T-helper 1 cell treated with Interleukin-12 subunit alpha and Interleukin-12 subunit beta and Interleukin-4 antibody, amounts not matched to agents 30 ng/mL and 1 ng/mL, for 36 hours (primary cell): ENCODE data around the gene TTC28. TPM values are rescaled to one million over a fixed set of nuclear protein-coding genes. Genes with fewer than 3 reads are reported as not detected.
"Not testable (repeated sequence)": the region's sequence is repeated elsewhere in the genome, so short reads cannot be mapped to it uniquely, and the experiment has no call there.

Experiments used
- intact Hi-C: fragments of 100-400 bp; cut with micrococcal nuclease; formaldehyde crosslinking; loops from one replicate; pipeline ENCODE4 v1.15.1; 2024
- total RNA-seq: library from RNA; stranded (reverse); gene quantifications from 2 replicates; pipeline ENCODE4 v1.2.3, GENCODE V29; 2022

Gene TTC28
- total RNA-seq, 1 donor from 2014 or later, result 3.1 TPM

- intact Hi-C loops, result no loop called here
Observed at GRCh38 chr22:28498044-28498443, 181.6 kb downstream of the TTC28 start.

DNA sequence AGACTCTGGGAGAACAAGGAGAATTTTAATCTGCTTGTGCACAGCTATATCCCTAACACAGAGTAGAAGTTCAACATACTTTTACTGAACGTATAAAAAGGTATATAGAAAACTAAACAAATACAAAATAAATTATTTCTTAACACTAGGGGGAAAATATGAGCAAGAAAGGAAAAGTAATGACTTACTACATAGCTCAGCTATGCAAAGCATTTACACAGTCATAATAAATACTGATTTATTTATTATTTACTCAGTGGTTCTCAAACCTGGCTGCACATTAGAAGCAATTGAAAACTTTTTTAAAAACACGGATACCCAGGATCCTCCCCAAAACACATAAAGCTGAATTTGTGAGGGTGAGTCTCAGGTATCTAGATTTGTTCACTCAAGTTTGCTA is 182.5 kb downstream of the TTC28 start:
- intact Hi-C loops, result no loop called here

- intact Hi-C loops, result not testable (repeated sequence)
Observed at GRCh38 chr22:28491289-28491688, 188.4 kb downstream of the TTC28 start.

- intact Hi-C loops, result no loop called here
Observed at GRCh38 chr22:28488825-28489224, 190.8 kb downstream of the TTC28 start.

- intact Hi-C loops, result no loop called here
Observed at GRCh38 chr22:28484662-28485061, 195.0 kb downstream of the TTC28 start.

DNA sequence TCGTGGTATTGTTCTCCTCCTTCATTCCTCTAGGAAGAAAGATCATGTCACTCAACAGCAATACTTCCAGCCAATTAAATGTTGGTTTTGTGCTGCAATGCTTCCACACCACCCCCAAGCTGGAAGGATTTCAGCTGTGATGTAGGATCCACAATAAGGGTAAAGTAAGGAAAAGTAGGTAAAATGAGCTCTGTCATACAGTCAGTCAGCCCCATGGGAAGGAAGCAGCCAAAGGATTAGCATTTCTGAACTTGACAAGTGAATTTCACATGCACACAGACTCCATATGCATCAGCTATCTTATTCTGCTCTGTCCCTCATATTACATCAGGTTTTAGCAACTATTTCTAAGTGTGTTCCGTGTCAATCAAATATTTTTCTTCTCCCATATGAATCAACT is 197.9 kb downstream of the TTC28 start:
- intact Hi-C loops, result no loop called here

DNA sequence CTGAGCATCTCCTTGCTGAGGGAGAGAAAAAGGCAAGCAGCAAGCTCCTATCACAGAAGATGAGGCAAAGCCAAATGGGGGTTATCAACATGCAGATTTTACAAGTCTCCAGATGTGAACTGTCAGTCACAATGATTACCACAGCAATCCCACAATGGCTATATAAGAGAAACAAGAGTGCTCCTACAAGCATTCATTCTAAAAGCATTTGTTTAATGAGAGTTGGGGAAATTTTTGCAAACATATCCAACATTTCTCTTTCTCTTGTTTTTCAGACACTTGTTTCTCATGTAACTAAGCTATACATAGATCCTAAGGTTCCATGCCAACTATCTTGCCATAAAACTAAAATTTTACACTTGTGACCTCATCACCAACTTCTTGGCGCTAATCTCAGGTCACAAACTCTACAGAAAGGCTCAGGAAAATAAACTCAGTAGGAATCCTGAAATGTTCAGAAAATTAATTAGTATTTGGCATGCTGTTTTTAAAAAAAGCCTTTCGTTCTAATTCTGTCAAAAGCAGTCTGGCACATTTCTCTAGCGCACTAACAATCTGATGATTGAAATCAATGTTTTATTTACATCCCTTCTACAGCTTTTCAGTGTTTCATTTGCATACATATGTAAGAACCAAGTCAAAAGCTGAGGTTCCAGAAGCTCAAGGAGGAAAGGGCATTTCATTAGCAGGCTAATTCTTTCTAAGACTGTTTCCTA is 199.5 kb downstream of the TTC28 start:
- intact Hi-C loops, result no loop called here

GRCh38 chr22:28478564-28478963 is 201.1 kb downstream of the TTC28 start:
- intact Hi-C loops, result no loop called here

- intact Hi-C loops, result no loop called here
Observed at GRCh38 chr22:28477556-28477955, 202.1 kb downstream of the TTC28 start.

GRCh38 chr22:28474330-28474729 is 205.3 kb downstream of the TTC28 start:
- intact Hi-C loops, result no loop called here

DNA sequence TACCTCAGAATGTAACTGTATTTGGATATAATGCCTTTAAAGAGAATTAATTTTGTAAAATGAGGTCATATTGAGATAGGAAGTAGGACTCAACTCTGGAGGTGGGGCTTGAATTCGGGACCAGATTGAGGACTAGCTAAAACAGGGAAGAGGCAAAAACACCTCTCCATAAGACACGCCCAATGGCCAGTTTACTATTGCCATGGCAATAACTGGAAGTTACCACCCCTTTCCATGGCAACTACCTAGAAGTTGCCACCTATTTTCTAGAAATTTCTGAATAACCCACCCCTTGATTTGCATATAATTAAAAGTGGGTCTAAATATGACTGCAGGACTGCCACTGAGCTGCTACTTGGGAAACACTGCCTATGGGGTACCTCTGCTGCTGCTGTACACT is 206.4 kb downstream of the TTC28 start:
- intact Hi-C loops, result no loop called here

DNA sequence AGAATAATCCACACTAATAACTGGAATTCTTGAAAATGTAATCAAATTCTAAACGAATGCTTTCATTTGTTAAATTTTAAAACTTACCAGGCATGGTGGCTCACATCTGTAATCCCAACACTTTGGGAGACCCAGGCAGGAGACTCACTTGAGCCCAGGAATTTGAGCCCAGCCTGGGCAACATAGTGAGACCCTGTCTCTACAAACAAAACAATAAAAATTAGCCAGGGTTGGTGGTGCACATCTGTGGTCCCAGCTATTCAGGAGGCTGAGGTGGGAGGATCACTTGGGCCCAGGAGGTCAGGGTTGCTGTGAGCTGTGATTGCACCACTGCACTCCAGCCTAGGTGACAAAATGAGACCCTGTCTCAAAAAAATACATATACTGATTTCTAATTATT is 212.6 kb downstream of the TTC28 start:
- intact Hi-C loops, result not testable (repeated sequence)

DNA sequence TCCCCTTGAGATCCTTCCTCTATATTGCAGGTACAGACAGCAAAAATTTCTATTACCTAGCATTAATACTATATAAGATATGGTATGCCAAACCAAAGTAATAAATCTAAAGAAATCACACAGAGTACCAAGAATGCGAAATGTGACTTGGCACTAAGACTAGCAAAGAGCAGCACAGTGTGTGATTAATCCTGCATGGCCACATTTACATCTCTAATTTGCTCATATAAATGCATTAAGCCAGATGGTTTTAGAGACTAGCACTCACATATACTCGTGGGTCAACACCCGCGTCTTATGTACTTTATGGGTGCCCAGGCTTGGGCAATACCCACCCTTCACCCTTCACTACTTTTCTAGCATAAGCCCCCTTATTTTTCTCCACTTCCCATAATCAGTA is 213.2 kb downstream of the TTC28 start:
- intact Hi-C loops, result no loop called here

DNA sequence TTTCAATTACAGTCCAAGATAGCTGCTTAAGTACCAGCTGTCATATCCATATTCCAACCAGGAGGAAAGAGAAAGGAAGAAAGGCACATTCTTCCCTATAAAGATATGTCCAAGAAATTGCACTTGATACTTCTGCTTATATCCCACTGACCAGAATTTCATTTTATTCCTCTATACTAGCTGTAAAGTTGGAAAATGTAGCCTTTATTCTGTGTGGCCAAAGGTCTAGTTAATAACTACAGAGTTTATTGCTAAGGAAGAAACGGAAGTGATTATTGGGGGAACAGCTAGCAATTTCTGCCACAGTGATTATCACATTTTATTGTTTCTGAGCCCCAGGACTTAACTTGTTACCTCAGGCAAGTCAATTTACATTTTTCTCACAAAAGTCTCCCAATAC is 213.8 kb downstream of the TTC28 start:
- intact Hi-C loops, result no loop called here

GRCh38 chr22:28464127-28464526 is 215.5 kb downstream of the TTC28 start:
- intact Hi-C loops, result no loop called here

DNA sequence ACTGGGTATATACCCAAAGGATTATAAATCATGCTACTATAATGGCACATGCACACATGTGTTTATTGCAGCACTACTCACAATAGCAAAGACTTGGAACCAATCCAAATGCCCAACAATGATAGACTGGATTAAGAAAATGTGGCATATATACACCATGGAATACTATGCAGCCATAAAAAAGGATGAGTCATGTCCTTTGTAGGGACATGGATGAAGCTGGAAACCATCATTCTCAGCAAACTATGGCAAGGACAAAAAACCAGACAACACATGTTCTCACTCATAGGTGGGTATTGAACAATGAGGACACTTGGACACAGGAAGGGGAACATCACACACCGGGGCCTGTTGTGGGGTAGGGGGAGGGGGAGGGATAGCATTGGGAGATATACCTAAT is 216.2 kb downstream of the TTC28 start:
- intact Hi-C loops, result not testable (repeated sequence)

DNA sequence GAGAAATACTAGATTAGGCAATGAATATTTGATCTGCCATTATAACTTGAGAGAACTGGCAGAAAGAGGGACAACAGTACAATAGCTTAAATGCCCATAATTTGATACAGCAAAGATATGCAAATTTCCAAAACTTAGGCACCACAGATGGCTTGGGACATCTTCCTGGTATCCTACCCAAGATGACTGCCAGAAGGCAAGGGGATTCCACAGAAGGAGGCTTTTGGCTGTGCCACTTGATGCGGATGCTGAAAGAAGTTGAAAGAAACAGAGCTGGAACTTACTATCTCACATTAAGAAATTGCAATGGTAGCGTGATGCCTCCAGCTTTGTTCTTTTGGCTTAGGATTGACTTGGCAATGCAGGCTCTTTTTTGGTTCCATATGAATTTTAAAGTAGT is 216.7 kb downstream of the TTC28 start:
- intact Hi-C loops, result no loop called here

DNA sequence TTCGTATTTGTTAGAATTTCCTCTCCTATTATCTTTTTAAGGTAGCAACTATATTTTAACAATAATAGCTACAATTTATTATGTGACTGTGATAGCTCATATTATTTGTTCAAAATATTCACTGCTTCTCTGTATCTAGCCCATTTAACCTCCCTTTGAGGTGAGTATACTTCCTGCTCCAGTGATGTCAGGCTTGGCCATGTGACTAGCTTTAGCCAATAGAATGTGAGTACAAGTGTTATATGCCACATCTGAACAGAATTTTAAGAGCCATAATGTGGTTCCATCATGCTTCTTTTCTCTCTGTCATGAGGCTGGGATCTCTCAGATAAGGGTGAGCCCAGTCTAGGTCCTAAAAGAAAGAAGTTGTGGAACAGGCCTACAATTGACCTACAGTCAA is 217.6 kb downstream of the TTC28 start:
- intact Hi-C loops, result no loop called here

DNA sequence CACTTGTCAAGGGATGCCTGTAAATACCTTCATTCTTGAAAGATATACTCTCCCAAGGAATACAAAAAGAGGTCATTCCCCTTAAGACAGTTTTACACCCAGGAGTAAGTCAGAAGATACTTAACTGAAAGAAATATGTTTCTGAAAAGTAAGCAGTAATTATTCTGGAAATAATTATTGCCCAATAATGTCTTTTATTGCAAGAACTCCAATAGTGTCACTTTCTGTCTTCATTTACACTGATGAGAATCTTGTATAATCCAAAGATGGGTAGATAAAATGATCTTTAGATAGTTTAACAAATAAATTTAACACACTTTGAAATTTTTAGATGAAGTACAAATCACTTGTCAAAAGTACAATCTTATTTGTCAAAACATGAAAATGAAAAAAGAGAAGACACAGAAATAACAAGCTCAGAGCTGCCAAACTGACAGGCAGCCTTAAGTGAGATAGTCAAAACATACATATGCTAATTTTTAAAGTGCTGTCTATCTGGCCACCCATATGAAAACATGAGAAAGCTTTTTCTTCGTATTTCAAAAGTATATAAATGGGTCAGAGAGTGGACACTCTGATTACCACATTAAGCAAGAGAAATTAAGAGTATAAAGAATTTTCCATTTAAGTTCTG is 225.1 kb downstream of the TTC28 start:
- intact Hi-C loops, result no loop called here

GRCh38 chr22:28450109-28450508 is 229.5 kb downstream of the TTC28 start:
- intact Hi-C loops, result no loop called here

GRCh38 chr22:28449041-28449440 is 230.6 kb downstream of the TTC28 start:
- intact Hi-C loops, result loop anchor here (10.0 kb wide), 1 partner anchor 274 kb away; no protein-coding TSS in a partner anchor

DNA sequence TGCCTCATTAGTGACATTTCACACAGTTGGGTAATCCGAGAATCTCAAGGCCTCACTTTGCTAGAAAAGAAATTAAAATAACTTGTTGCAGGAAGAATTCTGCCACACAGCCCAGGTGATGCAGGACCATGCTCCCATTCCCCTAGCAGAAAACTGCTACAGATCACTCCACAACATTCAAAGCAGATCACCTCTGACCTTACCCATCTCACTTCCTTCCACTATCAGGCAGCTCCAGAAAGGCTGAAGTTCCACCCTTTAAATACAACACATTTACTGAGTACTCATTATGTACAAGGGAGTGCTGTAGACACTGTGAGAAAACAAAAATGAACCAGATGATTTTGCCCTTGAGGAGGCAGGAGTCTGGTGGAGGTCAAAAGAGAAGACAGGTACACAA is 231.0 kb downstream of the TTC28 start:
- intact Hi-C loops, result loop anchor here (10.0 kb wide), 1 partner anchor 274 kb away; no protein-coding TSS in a partner anchor

- intact Hi-C loops, result loop anchor here (5.0 to 10.0 kb wide), 4 partner anchors 72 to 557 kb away; no protein-coding TSS in a partner anchor
Observed at GRCh38 chr22:28444659-28445058, 235.0 kb downstream of the TTC28 start.
